Activated T-helper 1 cell treated with anti-CD3 and anti-CD28 coated beads, Interleukin-12 subunit alpha, Interleukin-12 subunit beta, Interleukin-2, Interleukin-4 antibody, amounts not matched to agents 30 ng/mL and 10 ng/mL and 1 ng/mL, durations not matched to agents 14 hours and 24 hours and 36 hours (primary cell): ENCODE results near the gene ADARB2. TPM values are rescaled to one million over a fixed set of nuclear protein-coding genes. Genes with fewer than 3 reads are reported as not detected.

ENCODE experiments used
- DNase-seq: peaks from one replicate; pipeline ENCODE4 v3.0.0; 2021; ENCODE audit warnings: low spot score
- H3K27ac Mint-ChIP-seq: one replicate; pipeline ENCODE4 v1.8.0; 2021; ENCODE audit warnings: mild to moderate bottlenecking, mixed read lengths
- H3K27me3 Mint-ChIP-seq: one replicate; pipeline ENCODE4 v1.8.0; 2022; ENCODE audit warnings: mild to moderate bottlenecking, moderate library complexity, mixed read lengths; ENCODE audit not compliant: insufficient read depth
- H3K36me3 Mint-ChIP-seq: one replicate; pipeline ENCODE4 v1.8.0; 2021; ENCODE audit warnings: low read depth, mixed read lengths
- H3K4me1 Mint-ChIP-seq: one replicate; pipeline ENCODE4 v1.8.0; 2021; ENCODE audit warnings: low read depth, mixed read lengths
- H3K4me3 Mint-ChIP-seq: one replicate; pipeline ENCODE4 v1.8.0; 2021; ENCODE audit warnings: mild to moderate bottlenecking, moderate library complexity, mixed read lengths
- H3K9me3 Mint-ChIP-seq: one replicate; pipeline ENCODE4 v1.8.0; 2021; ENCODE audit warnings: mixed read lengths
- intact Hi-C: fragments of 100-400 bp; cut with micrococcal nuclease; formaldehyde crosslinking; loops from one replicate; pipeline ENCODE4 v1.15.1; 2024
- total RNA-seq: library from RNA; stranded (reverse); gene quantifications from 2 replicates; pipeline ENCODE4 v1.2.3, GENCODE V29; 2022

The ADARB2 gene
- total RNA-seq, 1 donor from 2014 or later = 0.05 TPM

DNA sequence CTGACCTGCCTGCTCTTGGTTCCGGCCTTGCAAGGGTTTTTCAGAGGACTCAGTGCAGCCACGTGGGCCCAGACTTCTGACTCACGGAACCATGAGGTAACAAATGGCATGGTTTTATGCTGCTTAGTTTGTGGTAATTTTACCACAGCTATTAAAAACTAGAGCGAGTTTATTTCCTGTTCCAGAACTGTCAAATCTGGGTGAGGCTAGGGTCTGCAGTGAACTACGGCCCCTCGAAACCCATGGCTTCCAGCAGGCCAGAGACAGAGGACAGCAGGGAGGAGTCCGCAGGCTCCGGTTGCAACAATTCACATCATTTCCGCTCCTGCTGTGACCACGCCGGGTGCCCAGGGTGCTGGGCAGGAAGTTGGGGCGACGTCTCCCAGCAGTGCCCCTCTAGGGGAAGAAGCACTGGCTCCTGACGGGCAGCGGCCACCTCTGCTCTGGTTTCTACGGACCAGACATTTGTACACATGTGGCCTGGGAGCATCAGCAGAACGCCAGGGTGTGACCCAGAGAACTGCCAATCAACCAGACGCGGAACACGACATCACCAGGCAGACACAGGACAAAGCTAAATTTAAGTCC lies 74.8 kb downstream of the ADARB2 start:
- Mint-ChIP-seq H3K27ac (no peak overlapping the region), H3K27me3 (peaks cover 9% of the 10 kb centered on the region), H3K9me3 (no peaks in the 10 kb centered on the region), H3K4me1 (no peaks in the 10 kb centered on the region), H3K36me3 (no peaks in the 10 kb centered on the region), H3K4me3 (no peak overlapping the region)
- intact Hi-C loops = no loop called here
- no peak for DNase-seq

DNA sequence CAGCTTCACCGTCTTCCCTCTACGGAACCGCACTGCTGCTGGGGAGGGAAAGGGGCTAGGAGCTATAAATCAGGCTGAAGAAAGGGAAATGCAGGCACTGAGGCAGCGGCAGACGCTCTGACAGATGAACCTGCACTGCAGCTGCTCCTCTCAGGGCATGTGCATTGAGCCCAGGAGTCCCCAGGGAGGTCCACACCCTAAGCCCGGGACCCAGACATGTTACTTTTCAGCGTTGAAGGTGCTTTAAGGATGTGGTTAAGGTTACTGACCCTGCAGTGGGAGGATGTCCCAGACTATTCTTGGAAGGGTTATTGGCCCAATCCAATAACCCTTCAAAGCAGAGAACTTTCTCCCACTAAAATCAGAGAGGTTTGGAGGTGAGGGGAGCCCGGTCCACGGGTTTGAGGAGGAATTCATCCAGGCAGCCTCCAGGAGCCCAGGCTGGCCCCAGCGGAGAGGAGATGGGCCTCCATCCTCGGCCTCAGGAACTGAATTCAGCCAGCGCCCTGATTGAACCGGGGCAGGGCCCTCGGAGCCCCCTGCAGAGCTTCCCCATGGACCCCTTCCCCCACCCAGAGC lies 75.4 kb downstream of the ADARB2 start:
- Mint-ChIP-seq H3K4me1 (no peaks in the 10 kb centered on the region), H3K36me3 (no peaks in the 10 kb centered on the region), H3K27ac (no peak overlapping the region), H3K4me3 (no peak overlapping the region), H3K27me3 (peaks cover 9% of the 10 kb centered on the region), H3K9me3 (no peaks in the 10 kb centered on the region)
- DNase-seq = no peak
- intact Hi-C loops = no loop called here

DNA sequence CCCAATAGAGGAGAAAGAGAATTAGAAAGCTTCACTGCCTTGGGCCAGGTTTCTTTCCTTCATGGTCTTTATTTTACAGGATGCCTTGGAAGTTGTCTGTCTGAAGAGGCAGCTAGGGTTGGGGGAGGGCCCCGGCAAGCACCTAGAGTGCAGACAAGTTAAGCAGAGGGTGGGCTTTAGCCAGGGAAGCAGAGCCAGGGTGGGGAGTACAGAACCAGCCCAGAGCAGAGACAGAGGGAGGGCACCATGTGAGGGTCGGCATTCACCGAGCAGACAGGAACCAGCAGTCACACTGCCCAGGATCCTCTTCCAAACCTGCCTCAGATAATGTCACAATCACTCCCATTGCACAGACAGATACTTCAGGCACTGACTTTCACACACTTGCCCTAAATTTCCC lies 75.9 kb downstream of the ADARB2 start:
- DNase-seq = no peak

DNA sequence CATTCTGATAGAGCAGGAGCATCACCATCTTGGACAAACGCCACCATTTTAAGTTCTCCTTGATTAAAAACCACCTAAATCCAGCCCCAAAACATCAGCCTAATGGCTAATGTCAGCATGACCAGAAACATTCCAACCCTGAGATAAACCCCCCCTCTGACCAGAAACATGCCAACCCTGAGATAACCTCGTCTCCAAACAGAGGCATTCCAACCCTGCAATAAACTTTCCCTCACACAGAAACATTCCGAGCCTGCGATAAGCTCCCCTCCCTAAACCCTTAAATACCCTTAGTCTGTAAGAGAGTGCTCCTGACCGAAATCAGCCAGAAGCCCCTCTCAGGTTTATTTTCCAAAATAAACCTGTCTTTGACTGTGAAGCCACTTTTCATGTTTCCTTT lies 76.5 kb downstream of the ADARB2 start:
- DNase-seq = no peak
- Mint-ChIP-seq H3K4me3 (no peak overlapping the region), H3K4me1 (no peaks in the 10 kb centered on the region), H3K9me3 (no peaks in the 10 kb centered on the region), H3K27ac (no peak overlapping the region), H3K36me3 (no peaks in the 10 kb centered on the region), H3K27me3 (peaks cover 10% of the 10 kb centered on the region)
- intact Hi-C loops = no loop called here

More for the DNA sequence above, 75.9 kb downstream of the ADARB2 start:
- Mint-ChIP-seq H3K36me3 (no peaks in the 10 kb centered on the region), H3K27ac (no peak overlapping the region), H3K27me3 (peaks cover 9% of the 10 kb centered on the region), H3K4me3 (no peak overlapping the region), H3K4me1 (no peaks in the 10 kb centered on the region), H3K9me3 (no peaks in the 10 kb centered on the region)
- intact Hi-C loops = no loop called here

DNA sequence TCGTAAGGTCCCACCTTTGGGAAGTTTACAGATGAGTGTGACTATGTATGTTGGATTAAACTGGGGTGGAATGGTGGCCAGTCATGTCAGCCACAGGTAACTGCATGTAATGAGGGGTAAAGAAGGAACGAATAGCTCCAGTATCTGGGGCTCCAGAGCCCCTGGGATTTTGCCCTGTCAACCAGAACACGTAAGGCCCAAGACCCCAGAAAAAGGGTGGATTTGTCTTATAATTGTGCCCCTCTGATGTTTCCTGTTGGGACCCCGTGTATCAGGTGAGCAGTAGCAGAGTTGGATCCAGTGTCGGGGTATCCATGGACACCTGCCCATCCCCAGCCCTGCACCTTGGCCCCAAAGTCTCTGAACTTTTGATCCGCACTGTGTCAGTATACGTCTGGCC lies 76.9 kb downstream of the ADARB2 start:
- Mint-ChIP-seq H3K27ac (no peak overlapping the region), H3K27me3 (peaks cover 10% of the 10 kb centered on the region), H3K36me3 (no peaks in the 10 kb centered on the region), H3K4me3 (no peak overlapping the region), H3K4me1 (no peaks in the 10 kb centered on the region), H3K9me3 (no peaks in the 10 kb centered on the region)
- intact Hi-C loops = no loop called here
- DNase-seq = no peak

DNA sequence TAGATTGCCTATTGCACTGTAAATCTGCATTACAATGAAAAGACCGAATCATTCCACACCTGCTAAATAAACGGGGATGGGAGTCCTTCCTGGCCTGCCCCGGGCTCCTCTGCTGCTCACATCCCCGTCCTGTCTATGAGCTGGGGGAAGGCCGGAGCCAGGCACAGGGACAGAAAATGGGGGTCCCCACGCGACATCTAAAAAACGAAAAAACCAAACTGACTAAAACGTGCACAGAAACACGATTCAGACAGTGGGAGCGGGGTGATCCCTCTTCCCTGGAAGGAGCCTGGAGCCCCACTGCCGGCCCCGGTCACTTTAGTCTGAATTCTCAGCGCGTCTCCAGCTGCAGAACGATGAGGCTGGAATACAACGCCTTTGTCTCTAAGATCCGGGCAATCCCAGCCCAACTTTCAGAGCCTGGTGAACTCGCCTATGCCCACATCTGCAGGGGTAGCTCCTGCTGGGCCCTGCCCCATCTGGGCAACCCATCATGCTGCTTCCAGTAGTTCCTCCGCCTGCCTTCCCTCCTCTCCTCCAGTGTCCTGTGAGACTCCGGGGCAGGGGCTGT lies 78.0 kb downstream of the ADARB2 start:
- intact Hi-C loops = no loop called here
- H3K27ac Mint-ChIP-seq = no peak overlapping the region
- H3K27me3 Mint-ChIP-seq = peaks cover 10% of the 10 kb centered on the region
- H3K9me3 Mint-ChIP-seq = no peaks in the 10 kb centered on the region
- no peak overlapping the region for H3K4me3 Mint-ChIP-seq
- H3K4me1 Mint-ChIP-seq = no peaks in the 10 kb centered on the region
- H3K36me3 Mint-ChIP-seq = no peaks in the 10 kb centered on the region
- no peak for DNase-seq

DNA sequence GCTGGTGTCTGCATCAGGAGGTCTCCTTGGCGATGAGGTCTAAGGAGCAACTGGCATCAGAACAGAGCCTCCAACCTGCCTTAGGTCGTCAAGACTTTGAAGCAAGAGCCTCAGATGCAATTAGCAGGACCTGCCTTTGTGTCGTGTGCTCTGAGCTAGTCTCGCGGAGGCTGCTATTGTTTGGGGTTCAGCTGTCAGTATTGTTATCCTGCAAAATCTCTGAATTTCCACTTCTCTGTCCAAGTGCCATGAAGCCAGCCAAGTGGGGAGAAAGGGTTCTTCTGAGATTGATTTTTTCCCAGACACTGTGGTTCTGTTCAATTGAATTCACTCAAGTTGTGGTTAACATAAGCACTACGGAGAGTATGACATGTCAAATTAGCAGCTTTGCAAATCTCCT lies 78.7 kb downstream of the ADARB2 start:
- Mint-ChIP-seq H3K27ac (no peak overlapping the region), H3K4me3 (no peak overlapping the region), H3K9me3 (no peaks in the 10 kb centered on the region), H3K27me3 (peaks cover 10% of the 10 kb centered on the region), H3K36me3 (no peaks in the 10 kb centered on the region), H3K4me1 (no peaks in the 10 kb centered on the region)
- intact Hi-C loops = no loop called here
- no peak for DNase-seq

DNA sequence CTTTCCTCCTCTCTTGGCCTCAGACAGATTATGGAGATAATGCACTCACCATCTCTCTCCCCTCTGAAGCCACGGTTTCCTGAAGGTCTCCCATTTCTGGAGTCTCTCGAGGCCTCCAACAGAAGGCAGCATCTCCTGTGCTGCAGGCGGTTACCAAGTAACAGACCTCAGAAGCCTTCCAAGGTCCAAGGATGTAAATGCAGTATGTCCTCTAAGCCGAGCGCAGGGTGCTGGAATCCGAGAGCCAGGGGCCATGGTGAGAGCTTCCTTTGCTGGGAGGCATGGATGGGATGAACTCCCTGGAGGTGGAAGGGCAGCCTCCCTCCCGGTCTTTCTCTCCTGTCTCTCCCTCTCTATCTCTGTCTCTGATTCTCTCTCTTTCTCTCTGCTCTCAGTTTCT lies 79.8 kb downstream of the ADARB2 start:
- intact Hi-C loops = no loop called here
- no peak overlapping the region for H3K4me3 Mint-ChIP-seq
- H3K4me1 Mint-ChIP-seq = no peaks in the 10 kb centered on the region
- H3K9me3 Mint-ChIP-seq = no peaks in the 10 kb centered on the region
- H3K27ac Mint-ChIP-seq = no peak overlapping the region
- DNase-seq = no peak
- no peaks in the 10 kb centered on the region for H3K36me3 Mint-ChIP-seq
- H3K27me3 Mint-ChIP-seq = peaks cover 10% of the 10 kb centered on the region

DNA sequence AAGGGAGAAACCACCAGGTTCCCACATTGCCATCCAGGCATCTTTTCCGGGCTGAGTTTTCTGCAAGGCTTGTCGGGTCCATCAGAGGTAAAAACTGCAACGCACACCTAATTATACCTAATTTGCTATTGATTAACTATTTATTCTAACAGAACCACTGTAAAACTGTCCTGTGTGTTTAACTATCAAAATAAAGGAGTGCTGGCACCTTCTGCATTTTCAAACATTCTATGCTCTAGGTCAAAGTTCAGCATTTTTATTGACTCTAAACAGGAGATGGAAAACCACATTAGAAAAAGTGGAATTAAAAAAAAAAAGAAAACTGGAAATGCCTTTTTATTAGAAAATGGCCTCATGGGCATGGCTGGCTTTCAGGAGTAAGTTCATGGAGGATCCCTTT lies 82.0 kb downstream of the ADARB2 start:
- intact Hi-C loops = no loop called here
- no peaks in the 10 kb centered on the region for H3K4me1 Mint-ChIP-seq
- H3K9me3 Mint-ChIP-seq = no peaks in the 10 kb centered on the region
- DNase-seq = no peak
- H3K4me3 Mint-ChIP-seq = no peak overlapping the region
- peaks cover 9% of the 10 kb centered on the region for H3K27me3 Mint-ChIP-seq
- no peak overlapping the region for H3K27ac Mint-ChIP-seq
- no peaks in the 10 kb centered on the region for H3K36me3 Mint-ChIP-seq

DNA sequence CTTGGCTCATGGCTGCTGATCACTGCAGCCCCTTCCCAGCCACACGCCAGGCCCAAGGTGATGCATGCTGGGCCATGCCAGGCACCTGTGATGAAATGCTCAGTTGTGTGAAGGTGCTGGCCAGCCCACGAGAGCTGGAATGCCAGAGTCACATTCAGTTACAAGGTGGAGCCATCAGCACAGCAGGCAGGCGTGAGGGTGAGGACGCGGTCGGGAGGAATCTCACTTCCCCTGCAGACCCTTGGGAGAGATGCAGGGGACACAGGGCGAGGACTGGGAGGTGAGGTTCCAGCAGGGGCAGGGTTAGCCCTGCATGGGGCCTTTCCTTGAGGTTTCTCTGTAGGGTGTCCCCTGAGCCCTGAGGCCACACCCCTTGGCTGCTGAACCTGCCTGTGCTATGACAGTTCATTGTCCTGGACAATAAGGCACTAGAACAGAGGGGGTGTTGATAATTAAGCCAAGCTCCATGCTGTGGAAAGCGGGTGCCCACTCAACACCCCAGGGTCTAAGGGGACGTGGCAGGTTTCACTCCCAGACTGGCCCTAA lies 82.4 kb downstream of the ADARB2 start:
- no peaks in the 10 kb centered on the region for H3K36me3 Mint-ChIP-seq
- H3K4me3 Mint-ChIP-seq = no peak overlapping the region
- DNase-seq = no peak
- H3K4me1 Mint-ChIP-seq = no peaks in the 10 kb centered on the region
- intact Hi-C loops = no loop called here
- H3K27ac Mint-ChIP-seq = no peak overlapping the region
- no peaks in the 10 kb centered on the region for H3K9me3 Mint-ChIP-seq
- peaks cover 9% of the 10 kb centered on the region for H3K27me3 Mint-ChIP-seq

DNA sequence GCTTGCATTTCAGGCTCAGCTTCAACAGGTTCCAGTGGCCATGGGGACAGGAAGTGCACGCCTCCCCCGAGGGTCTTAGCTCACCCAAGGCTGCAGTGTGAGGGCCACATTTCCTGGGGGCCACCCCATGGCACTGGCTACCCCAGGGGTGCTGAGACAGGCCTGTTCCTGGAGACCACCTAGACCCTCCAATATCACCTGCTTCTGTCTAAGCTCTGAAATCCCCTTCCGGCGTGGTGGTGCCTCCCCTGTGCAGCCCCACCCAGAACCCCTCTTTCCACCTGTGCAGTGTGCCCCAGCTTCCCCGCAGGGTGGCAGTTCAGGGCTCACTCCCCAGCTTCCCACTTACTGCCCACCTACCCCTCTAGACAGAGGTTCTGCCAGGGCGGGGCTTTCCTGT lies 83.1 kb downstream of the ADARB2 start:
- DNase-seq = no peak
- no peak overlapping the region for H3K4me3 Mint-ChIP-seq
- H3K36me3 Mint-ChIP-seq = no peaks in the 10 kb centered on the region
- no peaks in the 10 kb centered on the region for H3K9me3 Mint-ChIP-seq
- H3K4me1 Mint-ChIP-seq = no peaks in the 10 kb centered on the region
- intact Hi-C loops = no loop called here
- H3K27ac Mint-ChIP-seq = no peak overlapping the region
- peaks cover 9% of the 10 kb centered on the region for H3K27me3 Mint-ChIP-seq

DNA sequence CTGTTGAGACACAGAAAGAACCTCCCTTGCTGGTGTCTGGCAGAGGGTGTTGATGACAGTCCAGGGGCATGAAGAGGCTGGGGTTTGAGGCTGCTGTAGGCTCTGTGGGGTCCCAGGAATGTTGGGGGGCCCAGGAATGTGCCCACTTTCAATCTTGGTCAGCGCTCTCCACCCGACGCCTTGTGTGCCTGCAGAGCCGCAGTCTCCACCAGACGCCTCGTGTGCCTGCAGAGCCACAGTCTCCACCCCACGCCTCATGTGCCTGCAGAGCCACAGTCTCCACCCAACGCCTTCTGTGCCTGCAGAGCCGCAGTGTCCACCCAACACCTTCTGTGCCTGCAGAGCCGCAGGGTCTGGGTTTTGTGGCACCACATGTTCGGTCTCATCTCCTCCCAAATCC lies 84.0 kb downstream of the ADARB2 start:
- no peaks in the 10 kb centered on the region for H3K4me1 Mint-ChIP-seq
- DNase-seq = no peak
- intact Hi-C loops = no loop called here
- no peaks in the 10 kb centered on the region for H3K36me3 Mint-ChIP-seq
- H3K9me3 Mint-ChIP-seq = no peaks in the 10 kb centered on the region
- no peak overlapping the region for H3K4me3 Mint-ChIP-seq
- H3K27ac Mint-ChIP-seq = no peak overlapping the region
- H3K27me3 Mint-ChIP-seq = peaks cover 8% of the 10 kb centered on the region

DNA sequence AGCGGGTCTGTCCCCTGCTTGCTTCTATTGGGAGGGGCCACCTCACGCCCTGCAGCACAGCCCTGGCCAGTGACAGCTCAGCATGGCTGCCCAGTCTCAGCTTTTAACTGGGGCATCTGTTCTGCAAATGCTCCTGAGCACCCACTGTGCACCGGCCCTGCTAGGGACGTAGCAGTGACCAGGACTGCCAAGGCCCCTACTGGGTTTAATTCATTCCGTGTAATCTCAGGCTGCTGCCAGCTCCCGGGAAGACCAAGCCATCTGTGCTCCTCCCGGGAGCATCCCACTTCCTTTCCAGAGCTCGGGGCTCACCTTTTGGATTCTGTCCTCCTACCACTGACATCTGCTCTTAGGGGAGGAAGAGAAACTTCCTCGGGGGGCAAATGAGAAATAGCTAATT lies 85.2 kb downstream of the ADARB2 start:
- Mint-ChIP-seq H3K4me3 (no peak overlapping the region), H3K9me3 (no peaks in the 10 kb centered on the region), H3K36me3 (no peaks in the 10 kb centered on the region), H3K4me1 (no peaks in the 10 kb centered on the region), H3K27ac (no peak overlapping the region), H3K27me3 (peaks cover 1% of the 10 kb centered on the region)
- intact Hi-C loops = no loop called here
- DNase-seq = no peak
